ENCODE data around the gene RALGAPA2. TPM values are rescaled to one million over a fixed set of nuclear protein-coding genes. Genes with fewer than 3 reads are reported as not detected.

The RALGAPA2 gene
- total and polyA plus RNA-seq, 2 of the 13 experiments (the other 11 are each of a cell fraction or from before 2014, with no cell fraction given), result 13.8 to 17.7 TPM

- no peak overlapping the region for H3K4me3 ChIP-seq (replicated peaks in 1 of 3; ENCODE audit: insufficient read depth in 1 of 3, low read depth in 2 of 3, low read length in 3 of 3)
- CTCF ChIA-PET (ENCODE audit: low intra/inter-chr PET ratio, low total read pairs), result no interaction called here
Measured at GRCh38 chr20:20641783-20642182, 70.7 kb downstream of the RALGAPA2 start.

GRCh38 chr20:20638878-20639277 lies 73.6 kb downstream of the RALGAPA2 start:
- ATAC-seq, result no peak
- intact Hi-C loops (cut with micrococcal nuclease; ENCODE audit: unreplicated experiment) (no loop called here), in situ Hi-C loops (cut with HindIII; ENCODE audit: extremely low pct_ligation_motif_present, low pct_unique_long_range_greater_than_20kb) (no loop called here)
- no peak for DNase-seq (ENCODE audit: low spot score)
- Histone ChIP-seq H2AFZ (ENCODE audit: low read length) (no peak overlapping the region), H3K4me1 (ENCODE audit: insufficient read depth, low read length) (no peaks in the 10 kb centered on the region), H3K4me2 (ENCODE audit: low read depth, low read length) (no peak overlapping the region), H3K9me3 (ENCODE audit: low read length) (no peaks in the 10 kb centered on the region), H3K36me3 (replicated peaks in 1 of 2; ENCODE audit: control insufficient read depth in 1 of 2, insufficient read depth in 2 of 2, low read length in 2 of 2) (peaks cover 25 to 45% of the 10 kb centered on the region in 2 experiments), H4K20me1 (ENCODE audit: insufficient read depth, low read length) (no peaks in the 10 kb centered on the region), H3K27ac (ENCODE audit: extremely low read length, insufficient read depth, low read length) (no peak overlapping the region), H3K27me3 (ENCODE audit: control insufficient read depth in 1 of 2, insufficient read depth in 2 of 2, low read length in 2 of 2) (no peaks in the 10 kb centered on the region), H3K9ac (ENCODE audit: insufficient read depth, low read depth, low read length) (no peak overlapping the region), H3K4me3 (replicated peaks in 1 of 3; ENCODE audit: insufficient read depth in 1 of 3, low read depth in 2 of 3, low read length in 3 of 3) (no peak overlapping the region), H3K79me2 (ENCODE audit: insufficient read depth, low read length) (no peaks in the 10 kb centered on the region)
- no peak for FAIRE-seq
- ChIA-PET POLR2A (no interaction called here), CTCF (ENCODE audit: low intra/inter-chr PET ratio, low total read pairs) (no interaction called here)
- 83% methylated on average over 2 of the region's 2 CpGs for WGBS (ENCODE audit: low lambda C conversion rate)
- BruUV-seq (replicated peaks), result no TSS peak
- TF ChIP-seq ZIK1 (CRISPR knock-in tag; IDR thresholded peaks at IDR 0.05; ENCODE audit: borderline replicate concordance, low read depth) (no peak), ZNF335 (CRISPR knock-in tag; IDR thresholded peaks at IDR 0.05) (no peak), E2F1 (CRISPR knock-in tag; IDR thresholded peaks at IDR 0.05) (no peak), FOXP4 (CRISPR knock-in tag; IDR thresholded peaks at IDR 0.05) (no peak), POLR2A (IDR thresholded peaks at IDR 0.05; ENCODE audit: insufficient read depth in 1 of 2, low read depth in 2 of 2, low read length in 2 of 2) (no peak), ZNF660 (CRISPR knock-in tag; IDR thresholded peaks at IDR 0.05; ENCODE audit: borderline replicate concordance, low read depth) (no peak), ESRRA (CRISPR knock-in tag; IDR thresholded peaks at IDR 0.05; ENCODE audit: low read depth) (no peak), ZNF883 (CRISPR knock-in tag; IDR thresholded peaks at IDR 0.05; ENCODE audit: not compliant biosample characterization) (no peak)

More at GRCh38 chr20:20641783-20642182, 70.7 kb downstream of the RALGAPA2 start:
- BruUV-seq (replicated peaks), result no TSS peak
- no peak overlapping the region for H3K27ac ChIP-seq (ENCODE audit: extremely low read length, insufficient read depth, low read length)
- POLR2A ChIA-PET, result no interaction called here
- H3K9me3 ChIP-seq (ENCODE audit: low read length), result no peaks in the 10 kb centered on the region
- no peak for FAIRE-seq
- H3K9ac ChIP-seq (ENCODE audit: insufficient read depth, low read depth, low read length), result no peak overlapping the region
- ATAC-seq, result no peak
- no peaks in the 10 kb centered on the region for H3K4me1 ChIP-seq (ENCODE audit: insufficient read depth, low read length)
- DNase-seq (ENCODE audit: low spot score), result no peak
- H3K4me2 ChIP-seq (ENCODE audit: low read depth, low read length), result no peak overlapping the region
- H2AFZ ChIP-seq (ENCODE audit: low read length), result no peak overlapping the region
- no peaks in the 10 kb centered on the region for H3K27me3 ChIP-seq (ENCODE audit: control insufficient read depth in 1 of 2, insufficient read depth in 2 of 2, low read length in 2 of 2)
- H4K20me1 ChIP-seq (ENCODE audit: insufficient read depth, low read length), result no peaks in the 10 kb centered on the region
- in situ Hi-C loops (cut with HindIII; ENCODE audit: extremely low pct_ligation_motif_present, low pct_unique_long_range_greater_than_20kb), result no loop called here
- TF ChIP-seq THAP7 (CRISPR knock-in tag; IDR thresholded peaks at IDR 0.05) (no peak), SAFB2 (CRISPR knock-in tag; IDR thresholded peaks at IDR 0.05; ENCODE audit: borderline replicate concordance, low read depth) (no peak), NFATC3 (CRISPR knock-in tag; IDR thresholded peaks at IDR 0.05) (no peak), MEIS1 (CRISPR knock-in tag; IDR thresholded peaks at IDR 0.05; ENCODE audit: borderline replicate concordance) (no peak), ELF3 (CRISPR knock-in tag; IDR thresholded peaks at IDR 0.05) (no peak), ZFP62 (CRISPR knock-in tag; IDR thresholded peaks at IDR 0.05) (no peak), ZNF652 (CRISPR knock-in tag; IDR thresholded peaks at IDR 0.05; ENCODE audit: borderline replicate concordance, low read depth) (no peak), CC2D1A (CRISPR knock-in tag; IDR thresholded peaks at IDR 0.05) (no peak), ZFAT (CRISPR knock-in tag; conservative IDR thresholded peaks at IDR 0.05) (no peak), ZNF510 (CRISPR knock-in tag; IDR thresholded peaks at IDR 0.05; ENCODE audit: low read depth) (no peak), ZNF251 (CRISPR knock-in tag; IDR thresholded peaks at IDR 0.05) (no peak), ZNF589 (CRISPR knock-in tag; conservative IDR thresholded peaks at IDR 0.05) (no peak), ZSCAN29 (CRISPR knock-in tag; conservative IDR thresholded peaks at IDR 0.05) (no peak), GATAD1 (CRISPR knock-in tag; IDR thresholded peaks at IDR 0.05) (no peak), MEIS2 (CRISPR knock-in tag; IDR thresholded peaks at IDR 0.05) (no peak), RAD21 (CRISPR knock-in tag; IDR thresholded peaks at IDR 0.05) (no peak)
- no peaks in the 10 kb centered on the region for H3K79me2 ChIP-seq (ENCODE audit: insufficient read depth, low read length)
- 92% methylated on average over 2 of the region's 2 CpGs for WGBS (ENCODE audit: low lambda C conversion rate)
- intact Hi-C loops (cut with micrococcal nuclease; ENCODE audit: unreplicated experiment), result no loop called here
- H3K36me3 ChIP-seq (replicated peaks in 1 of 2; ENCODE audit: control insufficient read depth in 1 of 2, insufficient read depth in 2 of 2, low read length in 2 of 2), result peaks cover 19 to 28% of the 10 kb centered on the region in 2 experiments; a peak in 4 of 5 replicates

All from HepG2 (cell line).